RWPE1 (cell line): Measurements from ENCODE around the gene PLCD1.
"Not testable (repeated sequence)": the region's sequence is repeated elsewhere in the genome, so short reads cannot be mapped to it uniquely, and the experiment has no call there.

Source experiments
- CTCF ChIA-PET: fragments of 350-600 bp; sonication (Branson Sonifier 250); formaldehyde crosslinking; extraction: SDS; loops from one replicate; lab custom pipeline; 2021; lab: Yijun Ruan, JAX
- POLR2A ChIA-PET: fragments of 400-600 bp; formaldehyde crosslinking; extraction: SDS; loops from one replicate; lab custom pipeline; 2020; ENCODE audit warnings: antibody characterized with exemption; ENCODE audit not compliant: low non-redundant PET; lab: Yijun Ruan, JAX
- DNase-seq: peaks from one replicate; pipeline ENCODE4 v3.0.0; 2012; ENCODE audit warnings: low spot score
- H3K27ac ChIP-seq: fragments of 450-650 bp; 2 replicates; pipeline ENCODE4 v1.5.1; 2017
- CTCF ChIP-seq: fragments of 450-650 bp; conservative IDR thresholded peaks from 2 replicates; pipeline ENCODE4 v1.5.1; 2017; ENCODE audit warnings: low read depth, mild to moderate bottlenecking

The PLCD1 gene

GRCh38 chr3:37981348-37981664 is 48.1 kb downstream of the PLCD1 start:
- no peak for DNase-seq
- no peak overlapping the region for H3K27ac ChIP-seq
- POLR2A ChIA-PET: no interaction called here
- CTCF ChIA-PET: interaction anchor here (0.7 kb wide), 1 partner anchor 94 kb away, joined by 3 read pairs; no protein-coding TSS in a partner anchor
- TF ChIP-seq CTCF: no peak

- no peak for DNase-seq
- ChIA-PET CTCF (interaction anchor here (0.7 kb wide), 1 partner anchor 94 kb away, joined by 3 read pairs; no protein-coding TSS in a partner anchor), POLR2A (no interaction called here)
- TF ChIP-seq CTCF: no peak
- H3K27ac ChIP-seq: no peak overlapping the region
Measured at GRCh38 chr3:37980462-37981347, 48.7 kb downstream of the PLCD1 start.

- ChIA-PET POLR2A (no interaction called here), CTCF (no interaction called here)
- H3K27ac ChIP-seq: no peak overlapping the region
- TF ChIP-seq CTCF: no peak
- DNase-seq: no peak
Measured at GRCh38 chr3:37979541-37980461, 49.6 kb downstream of the PLCD1 start.

- ChIA-PET POLR2A (no interaction called here), CTCF (interaction anchor here (0.5 to 1.6 kb wide), 5 partner anchors 14 to 425 kb away, joined by 3 to 5 read pairs (median 3); no protein-coding TSS in a partner anchor)
- peak; percentile 62 for TF ChIP-seq CTCF
- DNase-seq: peak; percentile 30
- H3K27ac ChIP-seq: peak overlapping the region; percentile 5; the same call in 1 of the 2 replicates
Measured at GRCh38 chr3:37974121-37975083, 55.0 kb downstream of the PLCD1 start.

GRCh38 chr3:37973246-37974054 is 56.0 kb downstream of the PLCD1 start:
- no peak for TF ChIP-seq CTCF
- CTCF ChIA-PET: interaction anchor here (0.6 to 1.6 kb wide), 4 partner anchors 13 to 32 kb away, joined by 3 to 5 read pairs (median 4); no protein-coding TSS in a partner anchor
- DNase-seq: no peak
- POLR2A ChIA-PET: no interaction called here
- no peak overlapping the region for H3K27ac ChIP-seq

GRCh38 chr3:37972056-37972455 is 57.4 kb downstream of the PLCD1 start:
- POLR2A ChIA-PET, CTCF ChIA-PET, DNase-seq, H3K27ac ChIP-seq: not testable (repeated sequence)
